H1 (cell line): Measurements from ENCODE around the gene FGF1. TPM values are rescaled to one million over a fixed set of nuclear protein-coding genes. Genes with fewer than 3 reads are reported as not detected.

Source experiments
- CTCF ChIA-PET: fragments of 300-600 bp; sonication (Branson Sonifier 250); formaldehyde crosslinking; loops from one replicate; lab custom pipeline; 2021; ENCODE audit not compliant: partially characterized antibody; lab: Charles Lee
- POLR2A ChIA-PET: fragments of 300-600 bp; sonication (Branson Sonifier 250); formaldehyde crosslinking; loops from one replicate; lab custom pipeline; 2021; ENCODE audit warnings: inconsistent platforms; ENCODE audit not compliant: partially characterized antibody; lab: Charles Lee
- DNase-seq, 2 experiments: peaks; one replicate each; pipeline versions ENCODE4 v3.0.0 to v3.0.0-alpha.2; 2010 to 2022; ENCODE audit warnings: low spot score in 2 of 2, low read depth in 1 of 2, mixed read lengths in 1 of 2
- FAIRE-seq: peaks from 2 replicates; lab custom pipeline; 2011; peaks lifted over from hg19 to GRCh38; lab: Jason Lieb, UNC
- H2AFZ ChIP-seq: 2 replicates; pipeline ENCODE4 v1.8.1; 2012; ENCODE audit warnings: low read length, inconsistent platforms
- H2AK5ac ChIP-seq: 2 replicates; pipeline ENCODE4 v1.6.1; 2013; ENCODE audit warnings: low read depth, low read length
- H2BK120ac ChIP-seq: replicated peaks from 2 replicates; pipeline ENCODE3; 2013; ENCODE audit warnings: low read depth, low read length, inconsistent platforms
- H2BK12ac ChIP-seq: 2 replicates; pipeline ENCODE4 v1.6.1; 2013; ENCODE audit warnings: low read depth, low read length
- H2BK15ac ChIP-seq: 2 replicates; pipeline ENCODE4 v1.6.1; 2013; ENCODE audit warnings: low read length
- H2BK20ac ChIP-seq: 2 replicates; pipeline ENCODE4 v1.6.1; 2013; ENCODE audit warnings: low read length
- H2BK5ac ChIP-seq: 2 replicates; pipeline ENCODE4 v1.6.1; 2013; ENCODE audit warnings: low read depth, low read length
- H3K14ac ChIP-seq: 2 replicates; pipeline ENCODE4 v1.6.1; 2013; ENCODE audit warnings: inconsistent platforms; ENCODE audit not compliant: insufficient read length
- H3K18ac ChIP-seq: 2 replicates; pipeline ENCODE4 v1.6.1; 2013; ENCODE audit warnings: low read length; ENCODE audit errors: extremely low read depth
- H3K23ac ChIP-seq: 2 replicates; pipeline ENCODE4 v1.6.1; 2013; ENCODE audit warnings: inconsistent platforms; ENCODE audit not compliant: insufficient read length
- H3K23me2 ChIP-seq: 2 replicates; pipeline ENCODE4 v1.6.1; 2013; ENCODE audit warnings: low read depth, low read length
- H3K27ac ChIP-seq: 2 replicates; pipeline ENCODE4 v1.6.1; 2011; ENCODE audit warnings: low read depth, low read length, inconsistent platforms
- H3K27me3 ChIP-seq, 4 experiments: replicated peaks in 1 of 4; 1 replicate in 1 of 4; 2 replicates in 3 of 4; pipeline versions ENCODE4 v1.6.1 to v1.8.1; 2011 to 2013; ENCODE audit warnings: low read length in 3 of 4, mild to moderate bottlenecking in 3 of 4, inconsistent platforms in 2 of 4, mixed read lengths in 2 of 4, moderate library complexity in 1 of 4; ENCODE audit not compliant: control insufficient read depth in 3 of 4, insufficient read depth in 3 of 4; ENCODE audit errors: extremely low read depth in 1 of 4
- H3K36me3 ChIP-seq, 4 experiments: 2 replicates each; pipeline versions ENCODE4 v1.6.1 to v1.8.1; 2011 to 2013; ENCODE audit warnings: mild to moderate bottlenecking in 4 of 4, low read length in 3 of 4, moderate library complexity in 2 of 4, control low read depth in 1 of 4, inconsistent platforms in 1 of 4; ENCODE audit not compliant: insufficient read depth in 4 of 4, control insufficient read depth in 2 of 4
- H3K4ac ChIP-seq: replicated peaks from 2 replicates; pipeline ENCODE3; 2013; ENCODE audit warnings: low read length, low read depth, mixed read lengths, inconsistent platforms; ENCODE audit not compliant: insufficient read length
- H3K4me1 ChIP-seq, 4 experiments: replicated peaks in 1 of 4; 1 replicate in 1 of 4; 2 replicates in 3 of 4; pipeline versions ENCODE4 v1.6.1 to v1.8.1; 2011 to 2013; ENCODE audit warnings: low read length in 3 of 4, inconsistent platforms in 2 of 4, mixed read lengths in 1 of 4; ENCODE audit not compliant: insufficient read depth in 4 of 4, control insufficient read depth in 3 of 4
- H3K4me2 ChIP-seq, 2 experiments: 2 replicates each; pipeline versions ENCODE4 v1.6.1 to v1.8.1; 2011 to 2013; ENCODE audit warnings: low read depth in 2 of 2, low read length in 2 of 2, control low read depth in 1 of 2, inconsistent platforms in 1 of 2, mild to moderate bottlenecking in 1 of 2; ENCODE audit not compliant: insufficient read depth in 1 of 2
- H3K4me3 ChIP-seq, 4 experiments: fragments of 200-600, 300-600 bp in 1 of 4; sonication (generic), shearing (Covaris generic), sonication (Bioruptor Twin) in 1 of 4; 2 replicates each; pipeline versions ENCODE4 v1.5.1 to v1.8.1; 2011 to 2016; ENCODE audit warnings: low read length in 4 of 4, low read depth in 3 of 4, control low read depth in 2 of 4, inconsistent platforms in 2 of 4, mild to moderate bottlenecking in 2 of 4, mixed read lengths in 1 of 4, moderate library complexity in 1 of 4; ENCODE audit not compliant: insufficient read depth in 2 of 4; ENCODE audit errors: extremely low read depth in 1 of 4
- H3K56ac ChIP-seq: replicated peaks from 2 replicates; pipeline ENCODE3; 2013; ENCODE audit warnings: low read depth, mild to moderate bottlenecking, mixed read lengths, low read length, inconsistent platforms; ENCODE audit not compliant: insufficient read length
- H3K79me1 ChIP-seq: 2 replicates; pipeline ENCODE4 v1.6.1; 2013; ENCODE audit warnings: low read depth, low read length, control low read depth
- H3K79me2 ChIP-seq, 2 experiments: 2 replicates each; pipeline versions ENCODE4 v1.6.1 to v1.8.1; 2012 to 2013; ENCODE audit warnings: low read length in 2 of 2, mild to moderate bottlenecking in 2 of 2, inconsistent platforms in 1 of 2; ENCODE audit not compliant: insufficient read depth in 2 of 2, control insufficient read depth in 1 of 2
- H3K9ac ChIP-seq, 4 experiments: replicated peaks in 1 of 4; 1 replicate in 1 of 4; 2 replicates in 3 of 4; pipeline versions ENCODE4 v1.6.1 to v1.8.1; 2011 to 2013; ENCODE audit warnings: low read depth in 3 of 4, low read length in 3 of 4, control low read depth in 2 of 4, mild to moderate bottlenecking in 2 of 4, moderate library complexity in 2 of 4, inconsistent platforms in 1 of 4; ENCODE audit errors: extremely low read depth in 1 of 4
- H3K9me3 ChIP-seq, 2 experiments: 2 replicates each; pipeline versions ENCODE4 v1.6.1 to v1.8.1; 2012 to 2013; ENCODE audit warnings: mild to moderate bottlenecking in 2 of 2, moderate library complexity in 2 of 2, control low read depth in 1 of 2, inconsistent platforms in 1 of 2, low read depth in 1 of 2, low read length in 1 of 2, mixed read lengths in 1 of 2; ENCODE audit not compliant: insufficient read depth in 2 of 2
- H4K20me1 ChIP-seq, 2 experiments: replicated peaks in 1 of 2; 2 replicates each; pipeline versions ENCODE3 to v1.8.1; 2011 to 2013; ENCODE audit warnings: inconsistent platforms in 2 of 2, low read length in 2 of 2, mild to moderate bottlenecking in 1 of 2; ENCODE audit not compliant: insufficient read depth in 2 of 2, control insufficient read depth in 1 of 2
- H4K5ac ChIP-seq: 2 replicates; pipeline ENCODE4 v1.6.1; 2013; ENCODE audit warnings: low read length, low read depth, mixed read lengths, inconsistent platforms; ENCODE audit not compliant: insufficient read length
- H4K8ac ChIP-seq: 2 replicates; pipeline ENCODE4 v1.8.0; 2013; ENCODE audit warnings: mild to moderate bottlenecking, moderate library complexity, low read length, inconsistent platforms; ENCODE audit not compliant: insufficient read depth; ENCODE audit errors: extremely low read depth
- H4K91ac ChIP-seq: replicated peaks from 2 replicates; pipeline ENCODE3; 2013; ENCODE audit warnings: low read length, mixed read lengths, inconsistent platforms; ENCODE audit not compliant: insufficient read length
- CBX5 ChIP-seq: fragments of 300-800, 300-1000 bp; sonication (generic); IDR thresholded peaks from 2 replicates; pipeline ENCODE4 v1.7.1; 2016; ENCODE audit warnings: antibody characterized with exemption, low read length, low read depth
- MAFK ChIP-seq: IDR thresholded peaks from 2 replicates; pipeline ENCODE4 v1.6.1; 2012; ENCODE audit warnings: low read depth, mild to moderate bottlenecking, improper control_type of control experiment, low read length
- ZNF274 ChIP-seq: IDR thresholded peaks from 2 replicates; pipeline ENCODE4 v1.7.0; 2012; ENCODE audit warnings: low read length, borderline replicate concordance; ENCODE audit errors: extremely low read depth
- WGBS, 2 experiments: shearing (Covaris generic) in 1 of 2; methylation state at CpG; one replicate each; pipeline versions ENCODE4 v1.1.6 to v1.1.7; 2013 to 2015; ENCODE audit warnings: low lambda C conversion rate in 2 of 2, mixed read lengths in 2 of 2, inconsistent platforms in 1 of 2, low coverage in 1 of 2, missing lambda C conversion rate in 1 of 2; ENCODE audit not compliant: insufficient replicate concordance in 2 of 2, insufficient coverage in 1 of 2, insufficient read length in 1 of 2; ENCODE audit errors: extremely low coverage in 1 of 2, missing lambda C conversion rate in 1 of 2; 5-methylcytosine and 5-hydroxymethylcytosine counted together
- polyA plus RNA-seq, 7 experiments: library from polyadenylated mRNA; depleted of rRNA in 3 of 7; stranded (reverse) in 5 of 7; unstranded in 2 of 7; fragments of >200 nt in 5 of 7; fragments of 200-250 nt in 2 of 7; gene quantifications; 1 replicate in 5 of 7; 2 replicates in 1 of 7; 4 replicates in 1 of 7; pipeline versions ENCODE4 v1.2.1 to v1.2.3, GENCODE V29; 2011 to 2013; ENCODE audit warnings: missing spikeins in 2 of 7, mixed read lengths in 2 of 7
- total RNA-seq: library from RNA; stranded (reverse); fragmentation: NEBNext Ultra II Directional; extraction: Animal tissue kit (Norgen Biotek cat#: 25700); gene quantifications from 2 replicates; pipeline ENCODE4 v1.2.1, GENCODE V29; 2021

Gene FGF1
- total and polyA plus RNA-seq, 2 of the 8 experiments (the other 6 are each of a cell fraction or from before 2014, with no cell fraction given), result 0.30 to 0.50 TPM

GRCh38 chr5:142668336-142668735 lies 17.6 kb downstream of the FGF1 start:
- no peaks in the 10 kb centered on the region for H4K20me1 ChIP-seq
- H3K36me3 ChIP-seq, result no peaks in the 10 kb centered on the region
- no peak overlapping the region for H3K56ac ChIP-seq
- no peak overlapping the region for H3K4me3 ChIP-seq
- no peaks in the 10 kb centered on the region; a peak in 3 of 7 replicates for H3K27me3 ChIP-seq
- H2BK15ac ChIP-seq, result no peak overlapping the region
- WGBS, 2 experiments, result 94% methylated on average over 6 of the region's 6 CpGs; no CpG with 5 or more reads in 1 of the 2 experiments
- DNase-seq, result no peak
- no peak overlapping the region for H2BK120ac ChIP-seq
- TF ChIP-seq ZNF274, result no peak
- TF ChIP-seq MAFK, result no peak
- no peak for TF ChIP-seq CBX5
- no peak overlapping the region for H2BK5ac ChIP-seq
- no peaks in the 10 kb centered on the region for H3K79me2 ChIP-seq
- peak overlapping the region; percentile 81; the same call in 1 of the 2 replicates for H3K18ac ChIP-seq
- H4K5ac ChIP-seq, result no peak overlapping the region
- no peaks in the 10 kb centered on the region for H3K79me1 ChIP-seq
- H4K8ac ChIP-seq, result no peak overlapping the region
- no peak overlapping the region for H3K4me2 ChIP-seq
- H2BK20ac ChIP-seq, result no peak overlapping the region
- H2BK12ac ChIP-seq, result no peak overlapping the region
- CTCF ChIA-PET, result interaction anchor here (0.6 to 5.3 kb wide), 11 partner anchors 13 to 220 kb away, joined by 3 to 41 read pairs (median 4); partner anchors contain the start of gene FGF1
- H3K9ac ChIP-seq, result no peak overlapping the region
- no peaks in the 10 kb centered on the region for H3K9me3 ChIP-seq
- H3K23ac ChIP-seq, result no peak overlapping the region
- H4K91ac ChIP-seq, result no peak overlapping the region
- H3K23me2 ChIP-seq, result no peaks in the 10 kb centered on the region
- no peak overlapping the region for H2AK5ac ChIP-seq
- H3K4ac ChIP-seq, result no peak overlapping the region
- peaks cover 0 to 9% (median 0%) of the 10 kb centered on the region in 4 experiments; a peak in 2 of 7 replicates for H3K4me1 ChIP-seq
- H3K27ac ChIP-seq, result no peak overlapping the region
- no peak overlapping the region for H3K14ac ChIP-seq
- POLR2A ChIA-PET, result interaction anchor here (0.6 kb wide), 1 partner anchor 684 kb away, joined by 5 read pairs; no protein-coding TSS in a partner anchor
- FAIRE-seq, result no peak
- H2AFZ ChIP-seq, result no peak overlapping the region
